ENCODE data around the gene TMEM158.

Gene TMEM158

GRCh38 chr3:45272828-45273470 lies 46.9 kb upstream of the TMEM158 start:
- Histone ChIP-seq H3K9me3 (ENCODE audit: control insufficient read depth, low read length) (peaks cover 29% of the 10 kb centered on the region), H3K36me3 (ENCODE audit: control insufficient read depth in 1 of 2, insufficient read depth in 2 of 2, low read depth in 1 of 2, low read length in 2 of 2) (no peaks in the 10 kb centered on the region), H3K23ac (ENCODE audit: low read length in 2 of 2) (no peak overlapping the region), H3K18ac (ENCODE audit: low read depth in 1 of 2, low read length in 2 of 2) (no peak overlapping the region), H3K4ac (ENCODE audit: low read depth in 1 of 2, low read length in 2 of 2) (no peak overlapping the region), H2BK5ac (ENCODE audit: low read depth, low read length, poor library complexity, severe bottlenecking) (no peak overlapping the region), H3K4me3 (ENCODE audit: insufficient read depth in 1 of 2, low read depth in 1 of 2, low read length in 2 of 2) (no peak overlapping the region), H3K4me1 (ENCODE audit: control insufficient read depth, insufficient read depth, low read depth, low read length) (no peaks in the 10 kb centered on the region), H2AK5ac (ENCODE audit: low read length, severe bottlenecking) (no peak overlapping the region), H4K8ac (ENCODE audit: low read length) (no peak overlapping the region), H3K4me2 (ENCODE audit: low read length, poor library complexity, severe bottlenecking) (no peak overlapping the region), H2BK12ac (ENCODE audit: low read length in 2 of 2) (no peak overlapping the region), H3K27me3 (ENCODE audit: control insufficient read depth in 1 of 2, insufficient read depth in 1 of 2, low read length in 2 of 2) (peaks cover 16 to 32% of the 10 kb centered on the region in 2 experiments), H3K27ac (ENCODE audit: low read length, poor library complexity, severe bottlenecking) (no peak overlapping the region), H2AFZ (ENCODE audit: low read depth, low read length) (peak overlapping the region; percentile 7), H3K79me1 (replicated peaks; ENCODE audit: low read length, poor library complexity, severe bottlenecking) (no peaks in the 10 kb centered on the region), H3K9ac (ENCODE audit: low read length) (no peak overlapping the region), H2BK120ac (ENCODE audit: low read depth, low read length) (no peak overlapping the region), H2BK15ac (ENCODE audit: low read depth, poor library complexity, severe bottlenecking) (no peak overlapping the region), H3K14ac (ENCODE audit: low read length in 2 of 2) (no peak overlapping the region), H4K91ac (ENCODE audit: low read length) (peak overlapping the region; percentile 27)
- 93% methylated on average over 6 of the region's 6 CpGs for WGBS
- DNase-seq: no peak

GRCh38 chr3:45272032-45272810 lies 46.1 kb upstream of the TMEM158 start:
- no peak overlapping the region for H2BK15ac ChIP-seq (ENCODE audit: low read depth, poor library complexity, severe bottlenecking)
- H3K27ac ChIP-seq (ENCODE audit: low read length, poor library complexity, severe bottlenecking): no peak overlapping the region
- no peak overlapping the region for H2BK5ac ChIP-seq (ENCODE audit: low read depth, low read length, poor library complexity, severe bottlenecking)
- H2AFZ ChIP-seq (ENCODE audit: low read depth, low read length): no peak overlapping the region
- H4K8ac ChIP-seq (ENCODE audit: low read length): no peak overlapping the region
- no peaks in the 10 kb centered on the region for H3K36me3 ChIP-seq (ENCODE audit: control insufficient read depth in 1 of 2, insufficient read depth in 2 of 2, low read depth in 1 of 2, low read length in 2 of 2)
- no peak overlapping the region for H3K4ac ChIP-seq (ENCODE audit: low read depth in 1 of 2, low read length in 2 of 2)
- no peaks in the 10 kb centered on the region for H3K79me1 ChIP-seq (replicated peaks; ENCODE audit: low read length, poor library complexity, severe bottlenecking)
- no peak overlapping the region for H2BK120ac ChIP-seq (ENCODE audit: low read depth, low read length)
- H3K4me3 ChIP-seq (ENCODE audit: insufficient read depth in 1 of 2, low read depth in 1 of 2, low read length in 2 of 2): no peak overlapping the region
- no peak overlapping the region for H4K91ac ChIP-seq (ENCODE audit: low read length)
- peaks cover 23% of the 10 kb centered on the region for H3K9me3 ChIP-seq (ENCODE audit: control insufficient read depth, low read length)
- WGBS: 57% methylated on average over 3 of the region's 6 CpGs
- no peak overlapping the region for H2AK5ac ChIP-seq (ENCODE audit: low read length, severe bottlenecking)
- H3K4me2 ChIP-seq (ENCODE audit: low read length, poor library complexity, severe bottlenecking): no peak overlapping the region
- H3K9ac ChIP-seq (ENCODE audit: low read length): no peak overlapping the region
- no peak overlapping the region for H3K23ac ChIP-seq (ENCODE audit: low read length in 2 of 2)
- H3K27me3 ChIP-seq (ENCODE audit: control insufficient read depth in 1 of 2, insufficient read depth in 1 of 2, low read length in 2 of 2): peaks cover 16 to 33% of the 10 kb centered on the region in 2 experiments
- DNase-seq: no peak
- no peak overlapping the region for H3K14ac ChIP-seq (ENCODE audit: low read length in 2 of 2)
- no peak overlapping the region for H2BK12ac ChIP-seq (ENCODE audit: low read length in 2 of 2)
- no peak overlapping the region for H3K18ac ChIP-seq (ENCODE audit: low read depth in 1 of 2, low read length in 2 of 2)
- H3K4me1 ChIP-seq (ENCODE audit: control insufficient read depth, insufficient read depth, low read depth, low read length): no peaks in the 10 kb centered on the region

- Histone ChIP-seq H2BK120ac (ENCODE audit: low read depth, low read length) (no peak overlapping the region), H4K91ac (ENCODE audit: low read length) (no peak overlapping the region), H3K27ac (ENCODE audit: low read length, poor library complexity, severe bottlenecking) (no peak overlapping the region), H2BK12ac (ENCODE audit: low read length in 2 of 2) (no peak overlapping the region), H3K9me3 (ENCODE audit: control insufficient read depth, low read length) (peaks cover under 1% of the 10 kb centered on the region), H3K18ac (ENCODE audit: low read depth in 1 of 2, low read length in 2 of 2) (no peak overlapping the region), H3K14ac (ENCODE audit: low read length in 2 of 2) (no peak overlapping the region), H2AK5ac (ENCODE audit: low read length, severe bottlenecking) (no peak overlapping the region), H4K8ac (ENCODE audit: low read length) (no peak overlapping the region), H3K79me1 (replicated peaks; ENCODE audit: low read length, poor library complexity, severe bottlenecking) (no peaks in the 10 kb centered on the region), H3K36me3 (ENCODE audit: control insufficient read depth in 1 of 2, insufficient read depth in 2 of 2, low read depth in 1 of 2, low read length in 2 of 2) (no peaks in the 10 kb centered on the region), H2BK15ac (ENCODE audit: low read depth, poor library complexity, severe bottlenecking) (no peak overlapping the region), H3K9ac (ENCODE audit: low read length) (no peak overlapping the region), H2BK5ac (ENCODE audit: low read depth, low read length, poor library complexity, severe bottlenecking) (no peak overlapping the region), H3K4ac (ENCODE audit: low read depth in 1 of 2, low read length in 2 of 2) (no peak overlapping the region), H3K23ac (ENCODE audit: low read length in 2 of 2) (no peak overlapping the region), H2AFZ (ENCODE audit: low read depth, low read length) (no peak overlapping the region), H3K4me1 (ENCODE audit: control insufficient read depth, insufficient read depth, low read depth, low read length) (no peaks in the 10 kb centered on the region), H3K27me3 (ENCODE audit: control insufficient read depth in 1 of 2, insufficient read depth in 1 of 2, low read length in 2 of 2) (peaks cover 0 to 23% of the 10 kb centered on the region in 2 experiments), H3K4me3 (ENCODE audit: insufficient read depth in 1 of 2, low read depth in 1 of 2, low read length in 2 of 2) (no peak overlapping the region), H3K4me2 (ENCODE audit: low read length, poor library complexity, severe bottlenecking) (no peak overlapping the region)
- no peak for DNase-seq
- 100% methylated on average over 1 of the region's 2 CpGs for WGBS
Observed at GRCh38 chr3:45269952-45270351, 43.9 kb upstream of the TMEM158 start.

DNA sequence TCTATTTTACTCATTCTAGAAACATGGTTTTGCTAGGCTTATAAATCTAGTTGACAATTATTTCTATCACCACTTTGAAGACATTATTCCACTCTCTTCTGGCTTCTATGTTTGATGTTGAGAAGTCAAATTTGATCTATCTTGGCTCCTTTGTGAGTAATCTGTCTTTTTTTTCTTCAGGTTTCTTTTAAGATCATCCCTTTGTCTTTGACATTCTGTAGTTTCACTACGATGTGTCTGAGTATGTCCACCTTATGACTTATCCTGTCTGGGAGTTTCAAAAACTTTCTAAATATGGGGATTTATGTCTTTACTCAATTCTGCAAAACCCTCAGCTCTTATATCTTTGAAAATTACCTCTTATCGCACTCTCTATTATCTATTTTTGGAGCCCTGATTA lies 41.0 kb upstream of the TMEM158 start:
- Histone ChIP-seq H3K4ac (ENCODE audit: low read depth in 1 of 2, low read length in 2 of 2) (no peak overlapping the region), H2AFZ (ENCODE audit: low read depth, low read length) (no peak overlapping the region), H2BK5ac (ENCODE audit: low read depth, low read length, poor library complexity, severe bottlenecking) (no peak overlapping the region), H3K4me1 (ENCODE audit: control insufficient read depth, insufficient read depth, low read depth, low read length) (no peaks in the 10 kb centered on the region), H3K23ac (ENCODE audit: low read length in 2 of 2) (no peak overlapping the region), H2BK120ac (ENCODE audit: low read depth, low read length) (no peak overlapping the region), H3K27me3 (ENCODE audit: control insufficient read depth in 1 of 2, insufficient read depth in 1 of 2, low read length in 2 of 2) (peaks cover 0 to 9% of the 10 kb centered on the region in 2 experiments), H2BK15ac (ENCODE audit: low read depth, poor library complexity, severe bottlenecking) (no peak overlapping the region), H3K9me3 (ENCODE audit: control insufficient read depth, low read length) (no peaks in the 10 kb centered on the region), H3K27ac (ENCODE audit: low read length, poor library complexity, severe bottlenecking) (no peak overlapping the region), H3K14ac (ENCODE audit: low read length in 2 of 2) (no peak overlapping the region), H3K79me1 (replicated peaks; ENCODE audit: low read length, poor library complexity, severe bottlenecking) (no peaks in the 10 kb centered on the region), H4K91ac (ENCODE audit: low read length) (no peak overlapping the region), H3K9ac (ENCODE audit: low read length) (no peak overlapping the region), H3K36me3 (ENCODE audit: control insufficient read depth in 1 of 2, insufficient read depth in 2 of 2, low read depth in 1 of 2, low read length in 2 of 2) (no peaks in the 10 kb centered on the region), H4K8ac (ENCODE audit: low read length) (no peak overlapping the region), H3K4me2 (ENCODE audit: low read length, poor library complexity, severe bottlenecking) (no peak overlapping the region), H2AK5ac (ENCODE audit: low read length, severe bottlenecking) (no peak overlapping the region), H3K18ac (ENCODE audit: low read depth in 1 of 2, low read length in 2 of 2) (no peak overlapping the region), H2BK12ac (ENCODE audit: low read length in 2 of 2) (no peak overlapping the region), H3K4me3 (ENCODE audit: insufficient read depth in 1 of 2, low read depth in 1 of 2, low read length in 2 of 2) (no peak overlapping the region)
- WGBS: 95% methylated on average over 1 of the region's 2 CpGs
- DNase-seq: no peak
